B cell (primary cell): ENCODE results near the gene RTP1.

ENCODE experiments used
- EZH2 ChIP-seq: IDR thresholded peaks from 2 replicates; pipeline ENCODE4 v1.6.1; 2012; ENCODE audit warnings: borderline replicate concordance, low read depth, mild to moderate bottlenecking, moderate library complexity, low read length; ENCODE audit not compliant: insufficient read depth, poor library complexity, severe bottlenecking
- TF ChIP-seq, protein P1 (sequence below): fragments of 200-600 bp; IDR thresholded peaks from one replicate; pipeline ENCODE4 v1.8.0; 2022; ENCODE audit warnings: antibody characterized with exemption, mild to moderate bottlenecking

GRCh38 chr3:187193181-187193580, 4.1 kb upstream of the RTP1 start:
- TF ChIP-seq, protein P1, sequence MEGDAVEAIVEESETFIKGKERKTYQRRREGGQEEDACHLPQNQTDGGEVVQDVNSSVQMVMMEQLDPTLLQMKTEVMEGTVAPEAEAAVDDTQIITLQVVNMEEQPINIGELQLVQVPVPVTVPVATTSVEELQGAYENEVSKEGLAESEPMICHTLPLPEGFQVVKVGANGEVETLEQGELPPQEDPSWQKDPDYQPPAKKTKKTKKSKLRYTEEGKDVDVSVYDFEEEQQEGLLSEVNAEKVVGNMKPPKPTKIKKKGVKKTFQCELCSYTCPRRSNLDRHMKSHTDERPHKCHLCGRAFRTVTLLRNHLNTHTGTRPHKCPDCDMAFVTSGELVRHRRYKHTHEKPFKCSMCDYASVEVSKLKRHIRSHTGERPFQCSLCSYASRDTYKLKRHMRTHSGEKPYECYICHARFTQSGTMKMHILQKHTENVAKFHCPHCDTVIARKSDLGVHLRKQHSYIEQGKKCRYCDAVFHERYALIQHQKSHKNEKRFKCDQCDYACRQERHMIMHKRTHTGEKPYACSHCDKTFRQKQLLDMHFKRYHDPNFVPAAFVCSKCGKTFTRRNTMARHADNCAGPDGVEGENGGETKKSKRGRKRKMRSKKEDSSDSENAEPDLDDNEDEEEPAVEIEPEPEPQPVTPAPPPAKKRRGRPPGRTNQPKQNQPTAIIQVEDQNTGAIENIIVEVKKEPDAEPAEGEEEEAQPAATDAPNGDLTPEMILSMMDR = no peak
- no peak for TF ChIP-seq EZH2
